WTC11 (cell line): ENCODE measurements around the gene ZNF555.

Experiments
- CTCF ChIP-seq: fragments of 200-600 bp; IDR thresholded peaks from 2 replicates; pipeline ENCODE4 v1.8.0; 2022; ENCODE audit warnings: antibody characterized with exemption
- E2F1 ChIP-seq: sonication (generic); formaldehyde crosslinking; IDR thresholded peaks from 2 replicates; pipeline ENCODE4 v1.8.0; 2022; ENCODE audit warnings: mild to moderate bottlenecking, missing genetic modification reagents
- E2F4 ChIP-seq: sonication (generic); formaldehyde crosslinking; IDR thresholded peaks from 2 replicates; pipeline ENCODE4 v1.8.1; 2022; ENCODE audit warnings: low read depth, mild to moderate bottlenecking, moderate library complexity, missing genetic modification reagents, borderline replicate concordance
- ELF4 ChIP-seq: sonication (generic); formaldehyde crosslinking; IDR thresholded peaks from 2 replicates; pipeline ENCODE4 v1.8.1; 2022; ENCODE audit warnings: low read depth, mild to moderate bottlenecking, moderate library complexity, missing genetic modification reagents
- ESRRA ChIP-seq: sonication (generic); formaldehyde crosslinking; IDR thresholded peaks from 2 replicates; pipeline ENCODE4 v1.8.1; 2022; ENCODE audit warnings: mild to moderate bottlenecking, missing genetic modification reagents, borderline replicate concordance
- GTF2I ChIP-seq: fragments of 250-450 bp; sonication (Bioruptor Pico); conservative IDR thresholded peaks from 2 replicates; pipeline ENCODE4 v1.4.0; 2021; ENCODE audit warnings: mild to moderate bottlenecking
- JAZF1 ChIP-seq: fragments of 250-450 bp; sonication (Bioruptor Pico); IDR thresholded peaks from 2 replicates; pipeline ENCODE4 v1.9.0; 2021; ENCODE audit warnings: moderate library complexity, mild to moderate bottlenecking, inconsistent platforms
- JUN ChIP-seq: sonication (generic); formaldehyde crosslinking; IDR thresholded peaks from 2 replicates; pipeline ENCODE4 v1.8.0; 2023; ENCODE audit warnings: mild to moderate bottlenecking, missing genetic modification reagents
- KAT7 ChIP-seq: sonication (generic); formaldehyde crosslinking; IDR thresholded peaks from 2 replicates; pipeline ENCODE4 v1.8.1; 2023; ENCODE audit warnings: missing genetic modification reagents, mild to moderate bottlenecking, borderline replicate concordance
- MAX ChIP-seq: sonication (generic); formaldehyde crosslinking; IDR thresholded peaks from 2 replicates; pipeline ENCODE4 v1.8.0; 2022; ENCODE audit warnings: mild to moderate bottlenecking, missing genetic modification reagents
- STAT6 ChIP-seq: sonication (generic); formaldehyde crosslinking; conservative IDR thresholded peaks from 2 replicates; pipeline ENCODE4 v1.8.1; 2023; ENCODE audit warnings: mild to moderate bottlenecking, low read depth, missing genetic modification reagents, moderate library complexity
- USF1 ChIP-seq: sonication (generic); formaldehyde crosslinking; IDR thresholded peaks from 2 replicates; pipeline ENCODE4 v1.8.0; 2022; ENCODE audit warnings: mild to moderate bottlenecking, missing genetic modification reagents

- TF ChIP-seq MAX (CRISPR knock-in tag), result no peak
- TF ChIP-seq ELF4, result no peak
- no peak for TF ChIP-seq STAT6 (CRISPR knock-in tag)
- TF ChIP-seq USF1, result no peak
- no peak for TF ChIP-seq E2F1 (CRISPR knock-in tag)
- TF ChIP-seq ESRRA (CRISPR knock-in tag), result no peak
- no peak for TF ChIP-seq GTF2I (CRISPR knock-in tag)
- TF ChIP-seq E2F4 (CRISPR knock-in tag), result no peak
- TF ChIP-seq KAT7, result no peak
- TF ChIP-seq JUN, result no peak
- TF ChIP-seq JAZF1 (CRISPR knock-in tag), result no peak
- no peak for TF ChIP-seq CTCF
These were observed 42.6 kb downstream of the ZNF555 start for GRCh38 chr19:2883686-2884439.
